Measurements from ENCODE around the gene CRIP1.
A peak's percentile ranks its signal among the peaks of the same experiment; 100 is the strongest.

Gene CRIP1

DNA sequence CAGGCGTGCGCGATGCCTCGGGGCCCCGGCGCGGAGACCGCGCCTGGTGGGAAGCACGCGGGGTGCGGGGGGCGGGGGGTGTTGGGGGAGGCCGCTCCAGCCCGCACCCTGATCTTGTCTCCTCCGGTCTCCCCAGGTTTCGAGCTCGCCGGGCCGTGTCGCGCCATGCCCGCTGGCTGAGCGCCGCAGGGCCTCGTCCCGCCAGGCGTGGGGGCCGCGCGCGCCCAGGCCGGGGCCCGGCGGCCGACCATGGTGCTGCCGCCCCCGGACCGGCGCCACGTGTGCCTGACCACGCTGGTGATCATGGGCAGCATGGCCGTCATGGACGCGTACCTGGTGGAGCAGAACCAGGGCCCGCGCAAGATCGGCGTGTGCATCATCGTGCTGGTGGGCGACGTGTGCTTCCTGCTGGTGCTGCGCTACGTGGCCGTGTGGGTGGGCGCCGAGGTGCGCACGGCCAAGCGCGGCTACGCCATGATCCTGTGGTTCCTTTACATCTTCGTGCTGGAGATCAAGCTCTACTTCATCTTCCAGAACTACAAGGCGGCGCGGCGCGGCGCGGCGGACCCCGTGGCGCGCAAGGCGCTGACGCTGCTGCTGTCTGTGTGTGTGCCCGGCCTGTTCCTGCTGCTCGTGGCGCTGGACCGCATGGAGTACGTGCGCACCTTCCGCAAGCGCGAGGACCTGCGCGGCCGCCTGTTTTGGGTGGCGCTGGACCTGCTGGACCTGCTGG, 42.1 kb downstream of the CRIP1 start:
- no peak overlapping the region for H2BK120ac ChIP-seq (ENCODE audit: low read depth, low read length)
- peak overlapping the region; percentile 35 to 49 for H3K4me3 ChIP-seq (ENCODE audit: insufficient read depth in 1 of 2, low read depth in 1 of 2, low read length in 2 of 2)
- no peak overlapping the region for H2BK12ac ChIP-seq (ENCODE audit: low read length in 2 of 2)
- H2BK15ac ChIP-seq (ENCODE audit: low read depth, poor library complexity, severe bottlenecking), result no peak overlapping the region
- peaks cover 0 to 9% of the 10 kb centered on the region in 2 experiments for H3K36me3 ChIP-seq (ENCODE audit: control insufficient read depth in 1 of 2, insufficient read depth in 2 of 2, low read depth in 1 of 2, low read length in 2 of 2)
- peak overlapping the region; percentile 16 for H4K8ac ChIP-seq (ENCODE audit: low read length)
- no peak overlapping the region for H3K9ac ChIP-seq (ENCODE audit: low read length)
- H3K27me3 ChIP-seq (ENCODE audit: control insufficient read depth in 1 of 2, insufficient read depth in 1 of 2, low read length in 2 of 2), result peaks cover 4 to 57% of the 10 kb centered on the region in 2 experiments
- no peak overlapping the region for H2AK5ac ChIP-seq (ENCODE audit: low read length, severe bottlenecking)
- no peak overlapping the region for H3K4ac ChIP-seq (ENCODE audit: low read depth in 1 of 2, low read length in 2 of 2)
- peaks cover 14% of the 10 kb centered on the region for H3K4me1 ChIP-seq (ENCODE audit: control insufficient read depth, insufficient read depth, low read depth, low read length)
- no peak overlapping the region for H3K27ac ChIP-seq (ENCODE audit: low read length, poor library complexity, severe bottlenecking)
- WGBS, result 86% methylated on average over 73 of the region's 89 CpGs
- H3K4me2 ChIP-seq (ENCODE audit: low read length, poor library complexity, severe bottlenecking), result no peak overlapping the region
- H4K91ac ChIP-seq (ENCODE audit: low read length), result peak overlapping the region; percentile 56
- DNase-seq, result no peak
- H2AFZ ChIP-seq (ENCODE audit: low read depth, low read length), result peak overlapping the region; percentile 65
- H3K9me3 ChIP-seq (ENCODE audit: control insufficient read depth, low read length), result no peaks in the 10 kb centered on the region
- H2BK5ac ChIP-seq (ENCODE audit: low read depth, low read length, poor library complexity, severe bottlenecking), result no peak overlapping the region
- H3K14ac ChIP-seq (ENCODE audit: low read length in 2 of 2), result no peak overlapping the region
- H3K23ac ChIP-seq (ENCODE audit: low read length in 2 of 2), result no peak overlapping the region
- H3K79me1 ChIP-seq (replicated peaks; ENCODE audit: low read length, poor library complexity, severe bottlenecking), result no peaks in the 10 kb centered on the region
- no peak overlapping the region for H3K18ac ChIP-seq (ENCODE audit: low read depth in 1 of 2, low read length in 2 of 2)

DNA sequence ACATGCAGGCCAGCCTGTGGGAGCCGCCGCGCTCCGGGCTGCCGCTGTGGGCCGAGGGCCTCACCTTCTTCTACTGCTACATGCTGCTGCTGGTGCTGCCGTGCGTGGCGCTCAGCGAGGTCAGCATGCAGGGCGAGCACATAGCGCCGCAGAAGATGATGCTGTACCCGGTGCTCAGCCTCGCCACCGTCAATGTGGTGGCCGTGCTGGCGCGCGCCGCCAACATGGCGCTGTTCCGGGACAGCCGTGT, 42.6 kb downstream of the CRIP1 start:
- no peak overlapping the region for H2AFZ ChIP-seq (ENCODE audit: low read depth, low read length)
- DNase-seq, result no peak
- H3K14ac ChIP-seq (ENCODE audit: low read length in 2 of 2), result no peak overlapping the region
- no peak overlapping the region for H2AK5ac ChIP-seq (ENCODE audit: low read length, severe bottlenecking)
- H3K27ac ChIP-seq (ENCODE audit: low read length, poor library complexity, severe bottlenecking), result no peak overlapping the region
- H2BK5ac ChIP-seq (ENCODE audit: low read depth, low read length, poor library complexity, severe bottlenecking), result no peak overlapping the region
- no peak overlapping the region for H3K4me3 ChIP-seq (ENCODE audit: insufficient read depth in 1 of 2, low read depth in 1 of 2, low read length in 2 of 2)
- H3K4me2 ChIP-seq (ENCODE audit: low read length, poor library complexity, severe bottlenecking), result no peak overlapping the region
- H3K27me3 ChIP-seq (ENCODE audit: control insufficient read depth in 1 of 2, insufficient read depth in 1 of 2, low read length in 2 of 2), result peaks cover 4 to 57% of the 10 kb centered on the region in 2 experiments
- peak overlapping the region; percentile 39 for H4K91ac ChIP-seq (ENCODE audit: low read length)
- no peaks in the 10 kb centered on the region for H3K9me3 ChIP-seq (ENCODE audit: control insufficient read depth, low read length)
- no peak overlapping the region for H3K4ac ChIP-seq (ENCODE audit: low read depth in 1 of 2, low read length in 2 of 2)
- no peak overlapping the region for H4K8ac ChIP-seq (ENCODE audit: low read length)
- peaks cover 0 to 9% of the 10 kb centered on the region in 2 experiments for H3K36me3 ChIP-seq (ENCODE audit: control insufficient read depth in 1 of 2, insufficient read depth in 2 of 2, low read depth in 1 of 2, low read length in 2 of 2)
- no peak overlapping the region for H2BK15ac ChIP-seq (ENCODE audit: low read depth, poor library complexity, severe bottlenecking)
- H3K18ac ChIP-seq (ENCODE audit: low read depth in 1 of 2, low read length in 2 of 2), result no peak overlapping the region
- no peak overlapping the region for H2BK120ac ChIP-seq (ENCODE audit: low read depth, low read length)
- H2BK12ac ChIP-seq (ENCODE audit: low read length in 2 of 2), result no peak overlapping the region
- no peak overlapping the region for H3K9ac ChIP-seq (ENCODE audit: low read length)
- H3K4me1 ChIP-seq (ENCODE audit: control insufficient read depth, insufficient read depth, low read depth, low read length), result peaks cover 14% of the 10 kb centered on the region
- H3K79me1 ChIP-seq (replicated peaks; ENCODE audit: low read length, poor library complexity, severe bottlenecking), result no peaks in the 10 kb centered on the region
- WGBS, result 97% methylated on average over 24 of the region's 24 CpGs
- no peak overlapping the region for H3K23ac ChIP-seq (ENCODE audit: low read length in 2 of 2)

DNA sequence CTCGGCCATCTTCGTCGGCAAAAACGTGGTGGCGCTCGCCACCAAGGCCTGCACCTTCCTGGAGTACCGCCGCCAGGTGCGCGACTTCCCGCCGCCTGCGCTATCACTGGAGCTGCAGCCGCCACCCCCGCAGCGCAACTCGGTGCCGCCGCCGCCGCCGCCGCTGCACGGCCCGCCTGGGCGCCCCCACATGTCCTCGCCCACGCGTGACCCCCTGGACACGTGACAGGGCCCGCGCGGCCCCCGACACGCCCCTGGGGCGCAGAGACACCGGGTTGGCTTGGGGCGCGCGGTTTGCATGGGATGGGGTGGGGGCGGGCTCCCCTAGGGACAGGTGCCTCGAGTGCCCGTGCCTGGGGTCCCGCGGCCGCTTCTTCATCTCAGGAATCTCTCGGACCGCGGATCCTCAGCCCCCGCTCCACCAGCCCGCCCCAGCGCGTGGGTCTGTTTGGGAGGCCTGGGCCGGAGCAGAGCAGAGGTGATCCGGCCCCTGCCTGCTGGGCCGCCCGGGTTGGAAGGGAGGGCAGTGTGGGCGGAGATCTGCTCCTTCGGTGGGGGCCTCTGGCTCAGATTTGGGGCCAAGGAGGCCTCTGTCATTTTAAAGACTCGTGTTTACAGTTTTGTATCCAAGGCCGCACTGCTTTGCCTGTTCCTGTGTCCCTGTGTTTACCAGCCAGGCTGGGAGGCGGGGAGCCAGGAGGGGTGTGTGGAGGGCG, 43.0 kb downstream of the CRIP1 start:
- H2BK15ac ChIP-seq (ENCODE audit: low read depth, poor library complexity, severe bottlenecking), result no peak overlapping the region
- DNase-seq, result no peak
- no peaks in the 10 kb centered on the region for H3K9me3 ChIP-seq (ENCODE audit: control insufficient read depth, low read length)
- H3K4me2 ChIP-seq (ENCODE audit: low read length, poor library complexity, severe bottlenecking), result no peak overlapping the region
- no peak overlapping the region for H3K4me3 ChIP-seq (ENCODE audit: insufficient read depth in 1 of 2, low read depth in 1 of 2, low read length in 2 of 2)
- H3K23ac ChIP-seq (ENCODE audit: low read length in 2 of 2), result no peak overlapping the region
- H2BK5ac ChIP-seq (ENCODE audit: low read depth, low read length, poor library complexity, severe bottlenecking), result no peak overlapping the region
- 96% methylated on average over 63 of the region's 63 CpGs for WGBS
- H2AK5ac ChIP-seq (ENCODE audit: low read length, severe bottlenecking), result no peak overlapping the region
- peak overlapping the region; percentile 39 for H4K91ac ChIP-seq (ENCODE audit: low read length)
- no peak overlapping the region for H3K27ac ChIP-seq (ENCODE audit: low read length, poor library complexity, severe bottlenecking)
- H2BK12ac ChIP-seq (ENCODE audit: low read length in 2 of 2), result no peak overlapping the region
- H3K9ac ChIP-seq (ENCODE audit: low read length), result no peak overlapping the region
- H3K4ac ChIP-seq (ENCODE audit: low read depth in 1 of 2, low read length in 2 of 2), result no peak overlapping the region
- peaks cover 0 to 9% of the 10 kb centered on the region in 2 experiments for H3K36me3 ChIP-seq (ENCODE audit: control insufficient read depth in 1 of 2, insufficient read depth in 2 of 2, low read depth in 1 of 2, low read length in 2 of 2)
- H3K18ac ChIP-seq (ENCODE audit: low read depth in 1 of 2, low read length in 2 of 2), result no peak overlapping the region
- no peak overlapping the region for H2BK120ac ChIP-seq (ENCODE audit: low read depth, low read length)
- H3K79me1 ChIP-seq (replicated peaks; ENCODE audit: low read length, poor library complexity, severe bottlenecking), result no peaks in the 10 kb centered on the region
- H3K14ac ChIP-seq (ENCODE audit: low read length in 2 of 2), result no peak overlapping the region
- H4K8ac ChIP-seq (ENCODE audit: low read length), result no peak overlapping the region
- peaks cover 4 to 59% of the 10 kb centered on the region in 2 experiments for H3K27me3 ChIP-seq (ENCODE audit: control insufficient read depth in 1 of 2, insufficient read depth in 1 of 2, low read length in 2 of 2)
- H2AFZ ChIP-seq (ENCODE audit: low read depth, low read length), result no peak overlapping the region
- H3K4me1 ChIP-seq (ENCODE audit: control insufficient read depth, insufficient read depth, low read depth, low read length), result peaks cover 14% of the 10 kb centered on the region

- no peak overlapping the region for H2BK120ac ChIP-seq (ENCODE audit: low read depth, low read length)
- no peak overlapping the region for H4K8ac ChIP-seq (ENCODE audit: low read length)
- H3K4me2 ChIP-seq (ENCODE audit: low read length, poor library complexity, severe bottlenecking), result no peak overlapping the region
- H2AK5ac ChIP-seq (ENCODE audit: low read length, severe bottlenecking), result no peak overlapping the region
- H4K91ac ChIP-seq (ENCODE audit: low read length), result no peak overlapping the region
- no peak overlapping the region for H2AFZ ChIP-seq (ENCODE audit: low read depth, low read length)
- no peak overlapping the region for H2BK5ac ChIP-seq (ENCODE audit: low read depth, low read length, poor library complexity, severe bottlenecking)
- no peaks in the 10 kb centered on the region for H3K79me1 ChIP-seq (replicated peaks; ENCODE audit: low read length, poor library complexity, severe bottlenecking)
- no peaks in the 10 kb centered on the region for H3K9me3 ChIP-seq (ENCODE audit: control insufficient read depth, low read length)
- H3K18ac ChIP-seq (ENCODE audit: low read depth in 1 of 2, low read length in 2 of 2), result no peak overlapping the region
- no peak for DNase-seq
- no peak overlapping the region for H3K4ac ChIP-seq (ENCODE audit: low read depth in 1 of 2, low read length in 2 of 2)
- peaks cover 3 to 59% of the 10 kb centered on the region in 2 experiments for H3K27me3 ChIP-seq (ENCODE audit: control insufficient read depth in 1 of 2, insufficient read depth in 1 of 2, low read length in 2 of 2)
- peaks cover 0 to 9% of the 10 kb centered on the region in 2 experiments for H3K36me3 ChIP-seq (ENCODE audit: control insufficient read depth in 1 of 2, insufficient read depth in 2 of 2, low read depth in 1 of 2, low read length in 2 of 2)
- no peak overlapping the region for H3K23ac ChIP-seq (ENCODE audit: low read length in 2 of 2)
- H3K4me1 ChIP-seq (ENCODE audit: control insufficient read depth, insufficient read depth, low read depth, low read length), result peaks cover 14% of the 10 kb centered on the region
- H3K9ac ChIP-seq (ENCODE audit: low read length), result no peak overlapping the region
- no peak overlapping the region for H2BK12ac ChIP-seq (ENCODE audit: low read length in 2 of 2)
- H3K14ac ChIP-seq (ENCODE audit: low read length in 2 of 2), result no peak overlapping the region
- WGBS, result 84% methylated on average over 19 of the region's 19 CpGs
- no peak overlapping the region for H3K27ac ChIP-seq (ENCODE audit: low read length, poor library complexity, severe bottlenecking)
- no peak overlapping the region for H3K4me3 ChIP-seq (ENCODE audit: insufficient read depth in 1 of 2, low read depth in 1 of 2, low read length in 2 of 2)
- H2BK15ac ChIP-seq (ENCODE audit: low read depth, poor library complexity, severe bottlenecking), result no peak overlapping the region
These were observed 43.8 kb downstream of the CRIP1 start for GRCh38 chr14:105530285-105531087.

Measured in mesenchymal stem cell (in vitro differentiated cells and primary cell).